Mesenchymal stem cell (in vitro differentiated cells and primary cell): ENCODE data around the gene UBE2D2.

Source experiments
- DNase-seq: peaks from one replicate; pipeline ENCODE4 v3.0.0-alpha.2; 2013
- H2AFZ ChIP-seq: one replicate; pipeline ENCODE4 v1.6.1; 2013; ENCODE audit warnings: low read depth, mild to moderate bottlenecking, control low read depth, inconsistent platforms, low read length, moderate library complexity
- H2AK5ac ChIP-seq: 2 replicates; pipeline ENCODE4 v1.6.1; 2013; ENCODE audit warnings: low read length, moderate library complexity, mild to moderate bottlenecking, inconsistent platforms; ENCODE audit not compliant: severe bottlenecking
- H2BK120ac ChIP-seq: one replicate; pipeline ENCODE4 v1.6.1; 2013; ENCODE audit warnings: low read depth, mild to moderate bottlenecking, inconsistent platforms, low read length, moderate library complexity
- H2BK12ac ChIP-seq, 2 experiments: one replicate each; pipeline ENCODE4 v1.6.1; 2013; ENCODE audit warnings: inconsistent platforms in 2 of 2, low read length in 2 of 2, mild to moderate bottlenecking in 2 of 2, moderate library complexity in 2 of 2, control low read depth in 1 of 2
- H2BK15ac ChIP-seq: one replicate; pipeline ENCODE4 v1.6.1; 2013; ENCODE audit warnings: mild to moderate bottlenecking, low read depth, inconsistent platforms; ENCODE audit not compliant: poor library complexity, severe bottlenecking
- H2BK5ac ChIP-seq: 2 replicates; pipeline ENCODE4 v1.6.1; 2013; ENCODE audit warnings: low read depth, mild to moderate bottlenecking, low read length, control low read depth, inconsistent platforms; ENCODE audit not compliant: poor library complexity, severe bottlenecking
- H3K14ac ChIP-seq, 2 experiments: one replicate each; pipeline ENCODE4 v1.6.1; 2013; ENCODE audit warnings: inconsistent platforms in 2 of 2, low read length in 2 of 2, control low read depth in 1 of 2, mild to moderate bottlenecking in 1 of 2, moderate library complexity in 1 of 2
- H3K18ac ChIP-seq, 2 experiments: one replicate each; pipeline ENCODE4 v1.6.1; 2013; ENCODE audit warnings: inconsistent platforms in 2 of 2, low read length in 2 of 2, control low read depth in 1 of 2, low read depth in 1 of 2, mild to moderate bottlenecking in 1 of 2
- H3K23ac ChIP-seq, 2 experiments: one replicate each; pipeline ENCODE4 v1.6.1; 2013; ENCODE audit warnings: inconsistent platforms in 2 of 2, low read length in 2 of 2, mild to moderate bottlenecking in 2 of 2, moderate library complexity in 2 of 2, control low read depth in 1 of 2
- H3K27ac ChIP-seq: 2 replicates; pipeline ENCODE4 v1.5.1; 2013; ENCODE audit warnings: mild to moderate bottlenecking, moderate library complexity, low read length, control low read depth, inconsistent platforms; ENCODE audit not compliant: poor library complexity, severe bottlenecking
- H3K27me3 ChIP-seq, 2 experiments: 2 replicates each; pipeline versions ENCODE4 v1.6.1 to v1.7.0; 2013; ENCODE audit warnings: low read length in 2 of 2, mild to moderate bottlenecking in 2 of 2, moderate library complexity in 2 of 2, control low read depth in 1 of 2, inconsistent platforms in 1 of 2; ENCODE audit not compliant: control insufficient read depth in 1 of 2, insufficient read depth in 1 of 2
- H3K36me3 ChIP-seq, 2 experiments: 2 replicates each; pipeline versions ENCODE4 v1.6.1 to v1.7.0; 2013; ENCODE audit warnings: low read length in 2 of 2, control low read depth in 1 of 2, inconsistent platforms in 1 of 2, low read depth in 1 of 2, mild to moderate bottlenecking in 1 of 2; ENCODE audit not compliant: insufficient read depth in 2 of 2, control insufficient read depth in 1 of 2
- H3K4ac ChIP-seq, 2 experiments: one replicate each; pipeline ENCODE4 v1.6.1; 2013; ENCODE audit warnings: inconsistent platforms in 2 of 2, low read length in 2 of 2, mild to moderate bottlenecking in 2 of 2, moderate library complexity in 2 of 2, control low read depth in 1 of 2, low read depth in 1 of 2
- H3K4me1 ChIP-seq: 2 replicates; pipeline ENCODE4 v1.6.1; 2013; ENCODE audit warnings: low read depth, low read length, control low read depth; ENCODE audit not compliant: control insufficient read depth, insufficient read depth
- H3K4me2 ChIP-seq: 2 replicates; pipeline ENCODE4 v1.6.1; 2013; ENCODE audit warnings: low read length, mild to moderate bottlenecking, inconsistent platforms; ENCODE audit not compliant: poor library complexity, severe bottlenecking
- H3K4me3 ChIP-seq, 2 experiments: 2 replicates each; pipeline versions ENCODE4 v1.5.1 to v1.7.0; 2013; ENCODE audit warnings: low read length in 2 of 2, mild to moderate bottlenecking in 2 of 2, control low read depth in 1 of 2, low read depth in 1 of 2; ENCODE audit not compliant: insufficient read depth in 1 of 2
- H3K79me1 ChIP-seq: replicated peaks from 2 replicates; pipeline ENCODE4 v1.6.1; 2013; ENCODE audit warnings: mild to moderate bottlenecking, control low read depth, low read length, inconsistent platforms; ENCODE audit not compliant: poor library complexity, severe bottlenecking
- H3K9ac ChIP-seq: 2 replicates; pipeline ENCODE4 v1.7.0; 2013; ENCODE audit warnings: mild to moderate bottlenecking, low read length, moderate library complexity
- H3K9me3 ChIP-seq: 2 replicates; pipeline ENCODE4 v1.7.0; 2013; ENCODE audit warnings: mild to moderate bottlenecking, low read length; ENCODE audit not compliant: control insufficient read depth
- H4K8ac ChIP-seq: one replicate; pipeline ENCODE4 v1.6.1; 2013; ENCODE audit warnings: inconsistent platforms, mild to moderate bottlenecking, low read length, moderate library complexity
- H4K91ac ChIP-seq: one replicate; pipeline ENCODE4 v1.6.1; 2013; ENCODE audit warnings: mild to moderate bottlenecking, low read length, inconsistent platforms
- WGBS: methylation state at CpG from one replicate; pipeline ENCODE4 v1.1.7; 2013; ENCODE audit warnings: mixed read lengths; 5-methylcytosine and 5-hydroxymethylcytosine counted together

Gene UBE2D2

GRCh38 chr5:139561655-139562451, 714 bp downstream of the UBE2D2 start:
- Histone ChIP-seq H4K8ac (peak overlapping the region; percentile 98), H2AFZ (peak overlapping the region; percentile 2), H2BK120ac (peak overlapping the region; percentile 85), H2BK12ac (no peak overlapping the region), H3K9me3 (no peaks in the 10 kb centered on the region), H3K18ac (peak overlapping the region; percentile 92 to 95), H3K36me3 (peaks cover 0 to 8% of the 10 kb centered on the region in 2 experiments), H3K23ac (peak overlapping the region in 1 of 2 experiments; percentile 87), H3K4ac (peak overlapping the region; percentile 88 to 97), H3K4me1 (peaks cover 17% of the 10 kb centered on the region), H4K91ac (peak overlapping the region; percentile 99), H3K27me3 (no peaks in the 10 kb centered on the region), H3K4me3 (peak overlapping the region; percentile 86 to 98), H3K4me2 (peak overlapping the region; percentile 56), H2BK15ac (peak overlapping the region; percentile 48), H3K9ac (peak overlapping the region; percentile 98), H3K79me1 (no peaks in the 10 kb centered on the region), H2BK5ac (no peak overlapping the region), H3K27ac (peak overlapping the region; percentile 87), H2AK5ac (no peak overlapping the region), H3K14ac (peak overlapping the region; percentile 91 to 97)
- WGBS: under 1% methylated on average over 53 of the region's 57 CpGs
- DNase-seq: peak; percentile 60

- H3K18ac ChIP-seq: no peak overlapping the region
- peak overlapping the region; percentile 51 for H3K4me2 ChIP-seq
- H3K23ac ChIP-seq: no peak overlapping the region
- no peak overlapping the region for H3K27ac ChIP-seq
- peaks cover 17% of the 10 kb centered on the region for H3K4me1 ChIP-seq
- H4K8ac ChIP-seq: no peak overlapping the region
- no peak overlapping the region for H2BK120ac ChIP-seq
- H3K4ac ChIP-seq: no peak overlapping the region
- no peaks in the 10 kb centered on the region for H3K79me1 ChIP-seq
- peak overlapping the region; percentile 36 to 98 for H3K4me3 ChIP-seq
- no peak overlapping the region for H4K91ac ChIP-seq
- H3K9ac ChIP-seq: peak overlapping the region; percentile 98
- no peaks in the 10 kb centered on the region for H3K9me3 ChIP-seq
- no peak overlapping the region for H2BK12ac ChIP-seq
- no peak overlapping the region for H3K14ac ChIP-seq
- H3K27me3 ChIP-seq: no peaks in the 10 kb centered on the region
- H2BK15ac ChIP-seq: no peak overlapping the region
- DNase-seq: no peak
- H3K36me3 ChIP-seq: peaks cover 2 to 12% of the 10 kb centered on the region in 2 experiments
- H2AK5ac ChIP-seq: no peak overlapping the region
- no peak overlapping the region for H2AFZ ChIP-seq
- WGBS: 78% methylated on average over 4 of the region's 5 CpGs
- H2BK5ac ChIP-seq: no peak overlapping the region
Measured at GRCh38 chr5:139562847-139563246, 1.7 kb downstream of the UBE2D2 start.

GRCh38 chr5:139565411-139566305, 4.5 kb downstream of the UBE2D2 start:
- Histone ChIP-seq H2BK5ac (no peak overlapping the region), H2AK5ac (no peak overlapping the region), H3K27ac (peak overlapping the region; percentile 32), H3K79me1 (no peaks in the 10 kb centered on the region), H4K8ac (no peak overlapping the region), H2BK120ac (no peak overlapping the region), H3K4me2 (peak overlapping the region; percentile 58), H3K9me3 (no peaks in the 10 kb centered on the region), H3K27me3 (no peaks in the 10 kb centered on the region), H2BK15ac (no peak overlapping the region), H3K4ac (peak overlapping the region in 1 of 2 experiments; percentile 15), H3K4me1 (peaks cover 18% of the 10 kb centered on the region), H3K4me3 (peak overlapping the region in 1 of 2 experiments; percentile 52), H4K91ac (no peak overlapping the region), H2BK12ac (no peak overlapping the region), H3K9ac (peak overlapping the region; percentile 74), H3K23ac (no peak overlapping the region), H3K14ac (peak overlapping the region in 1 of 2 experiments; percentile 29), H3K36me3 (peaks cover 9 to 25% of the 10 kb centered on the region in 2 experiments), H3K18ac (peak overlapping the region in 1 of 2 experiments; percentile 38), H2AFZ (no peak overlapping the region)
- 83% methylated on average over 6 of the region's 6 CpGs for WGBS
- DNase-seq: peak; percentile 69

- no peak for DNase-seq
- H3K4me3 ChIP-seq: no peak overlapping the region
- WGBS: no CpG with 5 or more reads among the region's 5 CpGs
Measured at GRCh38 chr5:139566611-139567010, 5.5 kb downstream of the UBE2D2 start.

More at GRCh38 chr5:139566611-139567010, 5.5 kb downstream of the UBE2D2 start:
- Histone ChIP-seq H3K9me3 (no peaks in the 10 kb centered on the region), H2BK120ac (no peak overlapping the region), H2AK5ac (no peak overlapping the region), H3K27ac (no peak overlapping the region), H3K18ac (no peak overlapping the region), H3K4ac (no peak overlapping the region), H3K4me1 (peaks cover 16% of the 10 kb centered on the region), H3K23ac (no peak overlapping the region), H3K79me1 (no peaks in the 10 kb centered on the region), H2BK15ac (no peak overlapping the region), H3K9ac (peak overlapping the region; percentile 74), H4K8ac (no peak overlapping the region), H2BK12ac (no peak overlapping the region), H3K27me3 (no peaks in the 10 kb centered on the region), H2AFZ (no peak overlapping the region), H3K4me2 (no peak overlapping the region), H4K91ac (no peak overlapping the region), H2BK5ac (no peak overlapping the region), H3K14ac (no peak overlapping the region), H3K36me3 (peaks cover 9 to 25% of the 10 kb centered on the region in 2 experiments)
